HG03575 (cell line): ENCODE measurements around the gene SPCS1.

ENCODE experiments used
- ATAC-seq: cut with Tn5 transposase; IDR thresholded peaks from one replicate; pipeline ENCODE4 v1.9.1; 2021; ENCODE audit not compliant: unreplicated experiment, insufficient number of reproducible peaks, low FRiP score; ENCODE audit errors: extremely low read depth

Gene SPCS1

DNA sequence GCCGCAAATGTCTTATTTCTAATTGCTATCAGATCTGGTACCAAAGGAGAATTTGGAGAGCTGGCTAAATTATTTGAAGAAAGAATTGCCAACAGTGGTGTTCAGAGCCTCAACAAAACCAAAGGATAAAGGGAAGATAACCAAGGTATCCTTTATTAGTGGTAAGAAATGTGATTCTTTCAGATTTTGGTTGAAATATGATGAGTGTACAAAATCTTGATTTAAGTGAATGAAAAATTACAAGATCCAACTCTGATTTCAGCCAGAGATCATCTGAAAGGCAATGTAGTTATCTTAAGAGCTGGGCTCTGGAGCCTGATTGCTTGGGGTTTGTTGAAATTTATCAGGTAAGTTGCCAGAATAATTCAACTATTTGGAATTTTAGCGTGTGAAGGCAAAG is 15.3 kb upstream of the SPCS1 start:
- no peak for ATAC-seq

DNA sequence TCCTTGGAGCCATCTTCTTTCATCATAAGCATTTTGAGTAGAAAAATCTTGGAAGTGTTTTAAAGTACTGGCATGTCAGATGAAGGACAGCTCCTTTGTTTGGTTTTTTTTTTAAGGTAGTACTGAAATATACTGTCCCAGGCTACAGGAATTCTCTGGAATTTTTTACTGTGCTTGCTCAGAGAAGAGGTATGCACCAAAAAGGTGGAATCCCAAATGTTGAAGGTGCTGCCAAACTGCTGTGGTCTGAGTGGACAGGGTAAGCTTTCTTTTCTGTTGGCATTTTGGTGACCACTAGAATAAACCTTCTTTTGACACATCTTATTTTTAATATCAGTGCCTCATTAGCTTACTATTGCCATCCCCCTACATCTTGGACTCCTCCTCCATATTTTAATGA is 12.8 kb upstream of the SPCS1 start:
- no peak for ATAC-seq

- ATAC-seq: no peak
These were observed 11.2 kb upstream of the SPCS1 start for GRCh38 chr3:52694528-52695189.

DNA sequence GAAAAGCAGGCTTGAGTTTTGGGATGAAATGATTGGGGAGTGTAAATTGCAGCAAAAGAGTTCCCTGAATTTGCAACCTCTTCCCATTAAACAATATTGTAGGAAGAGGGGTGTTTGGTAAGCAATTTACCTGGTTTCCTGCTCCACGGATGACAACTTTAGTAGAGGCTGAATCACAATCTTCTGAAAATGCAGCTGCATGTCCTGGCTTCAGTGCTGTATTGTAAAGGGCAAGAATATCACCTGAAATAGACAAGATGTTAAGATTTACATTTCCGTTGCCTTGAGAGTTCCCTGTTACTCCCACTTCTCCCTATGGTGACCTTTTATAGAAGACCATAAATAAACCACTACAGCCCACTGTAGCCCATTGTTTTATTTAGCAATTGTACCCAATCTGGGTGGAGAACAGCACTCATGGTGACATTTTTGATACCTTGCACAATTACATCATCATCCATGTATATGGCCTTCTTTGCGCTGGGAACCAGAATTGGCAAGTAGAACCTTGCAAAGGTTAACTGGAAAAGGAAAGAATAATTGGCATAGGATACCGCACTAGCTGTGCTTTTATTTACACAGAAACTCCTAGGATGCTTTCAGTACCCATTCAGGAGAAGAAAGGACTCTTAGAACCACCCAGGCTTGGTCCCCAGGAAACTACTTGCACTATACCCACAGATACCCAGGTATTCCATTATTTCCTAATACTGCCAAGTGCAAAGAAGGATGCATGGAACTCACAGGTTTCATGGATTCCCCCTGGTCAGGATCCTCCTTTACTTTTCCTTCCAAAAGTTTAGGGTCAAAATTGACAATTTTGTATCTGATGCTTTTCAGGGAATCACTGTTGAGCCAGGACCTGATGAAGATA is 9.9 kb upstream of the SPCS1 start:
- no peak for ATAC-seq

GRCh38 chr3:52696830-52697631 is 8.9 kb upstream of the SPCS1 start:
- no peak for ATAC-seq

DNA sequence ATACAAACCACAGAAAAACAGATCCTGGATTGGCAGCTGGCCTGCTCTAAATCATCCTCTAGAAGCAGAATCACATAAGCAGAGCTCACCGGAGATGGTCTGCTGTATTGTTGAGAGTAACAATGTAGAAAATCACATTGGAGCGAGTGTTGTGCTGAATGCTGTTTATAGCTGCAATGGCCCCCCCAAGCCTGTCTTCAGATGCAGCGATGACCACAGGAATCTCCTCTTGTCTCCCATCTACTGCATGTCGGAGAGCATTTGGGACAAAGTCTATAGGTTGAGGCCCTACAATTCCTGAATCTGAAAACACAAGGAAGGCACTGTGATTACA is 8.3 kb upstream of the SPCS1 start:
- ATAC-seq: no peak

DNA sequence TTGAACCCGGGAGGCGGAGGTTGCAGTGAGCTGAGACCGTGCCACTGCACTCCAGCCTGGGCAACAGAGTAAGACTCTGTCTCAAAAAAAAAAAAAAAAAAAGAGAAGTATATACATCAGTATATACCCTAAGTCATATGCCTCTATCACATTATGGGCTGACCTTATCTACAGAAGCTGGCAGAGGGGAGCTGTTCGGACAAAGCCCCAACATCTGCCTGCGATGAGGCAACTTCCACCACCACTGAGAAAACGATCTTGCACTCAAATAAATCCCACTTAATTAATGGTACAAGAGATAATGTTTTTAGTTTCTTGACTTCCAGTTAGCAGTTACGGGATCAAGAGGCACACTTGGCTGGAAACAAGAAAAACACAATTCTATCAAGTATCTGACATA is 2.6 kb upstream of the SPCS1 start:
- no peak for ATAC-seq

- no peak for ATAC-seq
These were observed 1.1 kb upstream of the SPCS1 start for GRCh38 chr3:52704611-52705437.

GRCh38 chr3:52705438-52705687 is 543 bp upstream of the SPCS1 start:
- no peak for ATAC-seq

DNA sequence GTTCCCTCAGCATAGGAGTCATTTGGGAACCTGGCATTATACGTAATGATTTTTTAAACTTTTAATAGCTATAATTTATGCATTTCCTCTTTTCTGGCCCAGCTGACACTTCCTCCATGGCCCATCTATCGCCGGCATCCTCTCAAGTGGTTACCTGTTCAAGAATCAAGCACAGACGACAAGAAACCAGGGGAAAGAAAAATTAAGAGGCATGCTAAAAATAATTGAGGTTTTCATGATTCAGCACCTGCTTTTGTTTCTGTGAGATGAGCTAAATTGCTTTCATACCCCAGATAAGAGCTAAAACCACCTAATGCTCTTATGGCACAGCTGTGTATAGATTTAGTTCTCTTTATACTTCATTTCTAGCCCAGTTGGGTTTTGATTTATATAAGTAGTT is 1.7 kb downstream of the SPCS1 start:
- no peak for ATAC-seq

- no peak for ATAC-seq
These were observed 4.6 kb downstream of the SPCS1 start for GRCh38 chr3:52710512-52710911.

- ATAC-seq: no peak
These were observed 6.6 kb downstream of the SPCS1 start for GRCh38 chr3:52712291-52713212.

GRCh38 chr3:52714335-52715302 is 8.7 kb downstream of the SPCS1 start:
- ATAC-seq: no peak

DNA sequence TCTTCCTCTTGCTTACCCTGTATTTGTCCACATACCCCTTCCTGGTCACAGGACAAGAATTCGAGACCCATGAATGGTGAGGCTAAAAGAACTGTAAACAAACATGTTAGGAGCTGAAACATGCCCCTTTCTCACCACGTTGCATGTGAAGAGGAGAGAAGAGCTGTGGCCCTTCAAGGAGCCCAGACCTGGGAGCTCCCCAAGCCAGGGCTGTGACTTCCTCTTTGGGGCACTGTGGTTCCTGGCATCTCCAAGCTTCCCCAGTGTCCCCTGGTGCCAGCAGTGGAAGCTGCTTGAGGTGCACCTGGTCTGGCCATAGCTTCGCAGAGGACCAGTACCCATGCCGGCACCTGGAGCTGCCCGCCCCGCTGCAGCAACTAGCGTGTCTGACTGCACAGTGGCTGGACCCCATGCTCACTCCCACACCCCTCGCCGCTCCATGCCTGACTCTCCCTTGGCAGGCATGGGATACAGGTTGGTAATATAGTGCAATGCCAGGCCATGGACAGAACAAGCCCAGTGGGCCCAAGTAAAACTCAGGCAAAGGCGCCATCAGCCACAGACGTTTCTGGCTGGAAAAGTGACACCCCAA is 9.9 kb downstream of the SPCS1 start:
- ATAC-seq: no peak

GRCh38 chr3:52719618-52720017 is 13.7 kb downstream of the SPCS1 start:
- ATAC-seq: no peak

DNA sequence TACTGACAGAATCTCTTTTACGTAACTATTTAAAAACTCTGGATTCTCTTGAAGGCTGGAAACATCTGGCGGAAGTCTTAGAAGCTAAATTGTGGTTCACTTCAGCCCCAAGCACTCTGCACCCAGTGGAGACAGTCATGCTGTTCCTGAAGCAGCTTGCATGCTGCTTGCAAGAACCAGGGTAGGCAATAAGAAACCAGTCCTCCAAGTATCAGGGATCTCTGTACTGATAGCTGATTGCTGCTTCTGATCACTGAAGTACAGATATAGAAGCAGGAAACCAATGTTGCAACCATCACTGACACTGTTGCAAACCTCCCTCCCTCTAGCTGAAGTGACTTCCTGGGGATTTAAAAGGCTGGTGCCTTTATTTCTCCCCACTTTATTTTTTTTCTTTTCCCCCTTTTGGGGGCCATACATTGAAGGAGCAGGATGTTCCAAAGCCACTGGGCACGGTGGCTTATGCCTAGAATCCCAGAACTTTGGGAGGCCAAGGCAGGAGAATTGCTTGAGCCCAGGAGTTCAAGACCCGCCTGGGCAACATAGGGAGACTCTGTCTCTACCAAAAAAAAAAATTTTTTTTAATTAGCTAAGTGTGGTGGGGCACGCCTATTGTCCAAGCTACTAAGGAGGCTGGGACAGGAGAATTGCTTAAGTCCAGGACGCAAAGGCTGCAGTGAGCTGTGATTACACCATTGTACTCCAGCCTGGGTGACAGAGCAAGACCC is 15.3 kb downstream of the SPCS1 start:
- ATAC-seq: no peak

- no peak for ATAC-seq
These were observed 15.8 kb downstream of the SPCS1 start for GRCh38 chr3:52721730-52722008.
